Activated CD8-positive, alpha-beta memory T cell treated with anti-CD3 and anti-CD28 coated beads for 48 hours (primary cell): ENCODE data around the gene OGT.
"Not testable (repeated sequence)": the region's sequence is repeated elsewhere in the genome, so short reads cannot be mapped to it uniquely, and the experiment has no call there.

Experiments
- DNase-seq, 3 experiments: peaks; one replicate each; pipeline ENCODE4 v3.0.0-alpha.2; 2020; ENCODE audit warnings: low read depth in 2 of 3, low spot score in 2 of 3

Gene OGT

DNA sequence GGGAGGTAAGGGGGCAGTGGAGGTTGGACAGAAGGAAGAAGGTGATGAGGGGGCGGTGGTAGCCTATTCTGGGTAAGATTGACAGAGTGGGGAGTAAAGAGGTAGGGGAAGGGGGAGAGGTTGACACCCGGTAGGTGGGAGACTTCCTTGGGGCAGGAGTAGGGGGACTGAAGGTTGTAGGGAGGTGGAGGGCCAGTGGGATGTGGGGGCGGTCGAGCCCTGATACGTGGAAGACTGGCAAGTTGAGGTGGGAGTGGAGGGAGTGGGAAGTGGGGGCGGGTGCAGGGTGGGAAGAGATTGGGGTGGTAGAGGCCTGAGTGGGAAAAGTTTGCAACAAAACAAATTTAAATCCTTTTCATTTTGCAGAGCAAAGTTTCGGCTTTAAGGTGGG is 47.1 kb downstream of the OGT start:
- no peak for DNase-seq

DNA sequence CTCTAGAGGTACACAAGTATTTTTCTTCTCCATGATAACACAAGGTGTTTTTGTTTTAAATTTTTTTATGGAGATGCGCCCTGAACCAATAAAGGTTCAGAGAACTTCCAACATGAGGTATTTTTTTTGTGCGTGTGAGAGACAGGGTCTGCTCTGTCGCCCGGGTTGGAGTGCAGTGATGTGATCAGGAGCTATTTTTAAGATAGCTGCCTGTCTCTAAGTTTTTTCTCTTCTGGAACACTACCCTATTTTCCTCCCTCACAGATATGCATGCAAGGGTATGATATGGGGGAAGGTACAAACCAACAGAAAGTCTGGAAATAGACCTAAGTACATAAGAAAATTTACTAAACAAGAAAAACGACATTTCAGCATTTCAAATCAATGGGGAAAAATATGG is 48.3 kb downstream of the OGT start:
- DNase-seq, result no peak

DNA sequence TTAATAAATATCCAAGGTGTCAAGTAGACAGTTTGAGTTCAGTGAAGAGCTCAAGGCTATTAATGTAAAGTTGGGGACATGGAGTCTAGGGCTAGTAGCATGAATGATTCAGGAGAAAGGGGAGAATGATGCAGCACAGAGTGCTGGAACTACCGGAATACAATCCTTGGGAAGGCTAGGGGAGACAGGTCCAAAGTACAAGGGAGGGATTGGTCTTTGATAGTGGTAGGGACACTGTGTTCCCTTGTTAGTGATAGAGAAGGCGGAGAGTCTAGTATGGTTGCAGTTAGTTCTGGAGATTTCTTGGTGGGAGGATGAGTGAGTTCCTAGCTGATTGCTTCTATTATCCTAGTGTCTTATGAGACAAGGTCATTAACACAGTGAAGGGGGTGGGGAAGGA is 54.0 kb downstream of the OGT start:
- DNase-seq, result no peak

DNA sequence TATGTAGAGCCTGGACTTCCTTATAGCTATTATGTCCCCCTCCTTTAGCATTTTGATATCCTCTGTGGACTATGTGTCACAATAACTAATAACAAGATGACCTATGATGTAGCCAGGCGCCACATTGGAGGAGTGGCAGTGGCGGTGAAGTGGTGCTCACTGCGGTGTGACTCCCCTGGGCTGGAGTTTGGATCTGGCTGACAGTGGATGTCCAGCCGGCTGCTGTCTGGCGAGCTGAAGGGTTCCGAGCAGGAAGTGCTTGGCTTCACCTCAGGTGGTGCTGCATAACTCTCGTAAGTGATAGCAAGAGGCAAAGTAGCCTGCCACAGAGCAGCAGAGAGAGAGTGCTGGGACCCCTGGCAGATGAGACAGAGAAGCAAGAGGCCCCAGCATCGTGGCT is 60.3 kb downstream of the OGT start:
- DNase-seq, result not testable (repeated sequence)

DNA sequence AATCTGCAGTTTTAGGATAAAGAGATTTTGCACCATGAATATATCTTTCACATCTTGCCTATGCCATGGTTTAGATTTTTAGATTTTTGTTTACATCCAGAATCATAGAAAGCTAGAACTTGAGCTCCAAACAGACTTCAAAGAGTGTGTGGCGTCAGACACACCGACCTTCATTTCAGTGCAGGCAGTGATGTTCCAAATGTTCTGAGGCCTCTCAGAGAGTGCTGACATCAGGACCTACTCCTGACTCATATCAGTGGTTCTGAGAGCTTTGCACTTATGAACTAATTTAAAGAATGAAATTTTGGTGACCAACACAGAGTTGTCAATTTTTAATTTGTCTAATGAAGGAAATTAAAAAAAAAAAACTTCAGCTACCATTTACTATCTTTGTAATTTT is 67.1 kb downstream of the OGT start:
- DNase-seq, result no peak

DNA sequence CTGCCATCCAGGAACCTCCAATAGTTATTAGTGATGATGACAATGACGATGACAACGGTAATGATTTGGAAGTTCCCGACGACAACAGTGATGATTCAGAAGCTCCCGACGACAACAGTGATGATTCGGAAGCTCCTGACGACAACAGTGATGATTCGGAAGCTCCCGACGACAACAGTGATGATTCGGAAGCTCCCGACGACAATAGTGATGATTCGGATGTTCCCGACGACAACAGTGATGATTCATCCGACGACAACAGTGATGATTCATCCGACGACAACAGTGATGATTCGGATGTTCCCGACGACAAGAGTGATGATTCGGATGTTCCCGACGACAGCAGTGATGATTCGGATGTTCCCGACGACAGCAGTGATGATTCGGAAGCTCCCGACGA is 70.7 kb downstream of the OGT start:
- DNase-seq, result no peak

DNA sequence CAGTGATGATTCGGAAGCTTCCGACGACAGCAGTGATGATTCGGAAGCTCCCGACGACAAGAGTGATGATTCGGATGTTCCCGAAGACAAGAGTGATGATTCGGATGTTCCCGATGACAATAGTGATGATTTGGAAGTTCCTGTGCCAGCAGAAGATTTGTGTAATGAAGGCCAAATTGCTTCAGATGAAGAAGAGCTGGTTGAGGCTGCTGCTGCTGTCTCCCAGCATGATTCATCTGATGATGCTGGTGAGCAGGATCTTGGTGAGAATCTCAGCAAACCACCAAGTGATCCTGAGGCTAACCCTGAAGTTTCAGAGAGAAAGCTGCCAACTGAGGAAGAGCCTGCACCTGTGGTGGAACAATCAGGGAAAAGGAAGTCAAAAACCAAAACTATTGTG is 71.2 kb downstream of the OGT start:
- DNase-seq, result no peak

DNA sequence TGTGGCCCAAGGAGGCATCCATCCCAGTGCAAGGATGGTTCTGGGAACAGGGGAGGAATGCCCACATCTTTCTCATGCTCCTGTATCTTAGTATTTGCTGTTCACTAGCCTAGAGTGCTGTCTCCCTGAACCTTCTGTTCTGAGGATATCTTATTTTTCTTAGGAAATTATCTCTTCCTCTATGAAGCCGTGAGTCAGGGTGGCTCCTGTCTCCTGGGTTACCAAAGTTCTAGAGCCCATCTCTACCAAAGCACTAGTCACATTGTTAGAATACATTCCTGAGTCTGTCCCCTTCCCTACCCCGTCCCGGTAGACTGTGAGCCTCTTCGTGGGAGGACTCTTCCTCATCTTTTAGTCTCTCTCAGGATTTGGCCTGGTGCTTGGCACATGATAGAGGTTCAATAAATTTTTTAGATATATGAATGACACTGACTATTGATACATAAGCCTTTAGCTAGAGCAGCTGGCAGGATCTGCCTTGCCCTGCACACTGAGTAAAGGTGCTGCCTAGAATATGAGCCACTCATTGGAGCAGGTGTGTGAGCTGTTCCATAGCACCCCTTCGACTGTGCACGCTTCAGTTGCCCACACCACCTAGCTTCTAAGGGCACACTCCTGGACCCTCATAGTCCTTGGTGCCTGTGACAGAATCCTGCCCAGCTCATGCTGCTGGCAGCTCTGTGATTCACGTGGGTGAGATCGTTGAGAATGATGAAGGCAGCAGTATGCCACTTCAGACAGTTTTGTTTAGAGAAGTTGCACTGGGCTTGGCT is 72.1 kb downstream of the OGT start:
- DNase-seq, result no peak

DNA sequence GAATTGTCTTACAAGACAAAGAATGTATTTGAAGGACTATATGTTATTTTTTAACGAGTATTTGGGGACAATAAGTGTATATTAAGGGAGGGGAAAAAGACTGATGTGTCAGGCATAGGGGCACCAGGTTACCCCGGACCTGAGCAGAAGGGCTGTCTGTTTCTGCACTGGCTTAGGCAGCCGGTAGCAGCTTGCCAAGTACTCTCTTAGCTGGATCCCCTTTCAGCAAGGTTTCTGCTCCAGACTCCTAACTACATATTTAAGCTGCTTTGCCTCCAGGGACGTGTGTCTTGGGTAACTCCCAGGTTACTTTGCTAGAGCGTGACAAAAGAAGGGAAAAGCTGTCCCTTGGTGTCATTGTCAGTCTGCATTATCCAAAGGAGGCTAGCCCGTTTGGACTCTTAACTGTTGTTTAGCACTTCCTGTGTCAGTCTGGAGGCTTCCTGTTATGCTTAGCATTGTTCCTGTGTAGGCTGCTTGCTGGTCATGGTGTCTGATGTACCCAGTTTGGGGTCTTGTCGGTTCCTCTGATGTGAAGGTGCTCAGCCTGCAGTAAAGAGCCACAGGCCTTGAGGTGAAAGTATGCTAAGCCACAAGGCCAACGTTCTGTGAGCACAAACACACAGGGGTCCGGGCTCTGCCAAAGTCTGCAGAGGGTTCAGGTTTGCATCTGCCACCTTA is 73.8 kb downstream of the OGT start:
- no peak for DNase-seq

DNA sequence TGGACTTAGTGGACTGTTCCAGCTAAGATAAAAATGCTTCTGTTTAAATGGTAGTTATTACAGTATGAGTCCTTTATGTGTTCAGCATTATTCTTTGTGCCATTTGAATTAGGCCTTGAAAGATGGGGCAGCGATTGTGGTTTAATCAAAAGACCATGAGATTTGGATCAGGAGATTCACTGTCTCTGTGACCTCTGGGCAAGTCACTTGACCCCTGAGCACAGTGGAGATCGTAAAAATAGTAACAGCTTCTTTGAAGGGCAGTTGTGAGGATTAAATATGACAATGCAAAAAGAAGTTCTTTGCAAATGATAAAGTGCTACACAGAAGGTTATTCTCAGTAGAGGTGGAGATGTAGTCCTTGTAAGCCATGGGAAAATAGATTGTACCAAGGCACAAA is 74.6 kb downstream of the OGT start:
- DNase-seq, result no peak

DNA sequence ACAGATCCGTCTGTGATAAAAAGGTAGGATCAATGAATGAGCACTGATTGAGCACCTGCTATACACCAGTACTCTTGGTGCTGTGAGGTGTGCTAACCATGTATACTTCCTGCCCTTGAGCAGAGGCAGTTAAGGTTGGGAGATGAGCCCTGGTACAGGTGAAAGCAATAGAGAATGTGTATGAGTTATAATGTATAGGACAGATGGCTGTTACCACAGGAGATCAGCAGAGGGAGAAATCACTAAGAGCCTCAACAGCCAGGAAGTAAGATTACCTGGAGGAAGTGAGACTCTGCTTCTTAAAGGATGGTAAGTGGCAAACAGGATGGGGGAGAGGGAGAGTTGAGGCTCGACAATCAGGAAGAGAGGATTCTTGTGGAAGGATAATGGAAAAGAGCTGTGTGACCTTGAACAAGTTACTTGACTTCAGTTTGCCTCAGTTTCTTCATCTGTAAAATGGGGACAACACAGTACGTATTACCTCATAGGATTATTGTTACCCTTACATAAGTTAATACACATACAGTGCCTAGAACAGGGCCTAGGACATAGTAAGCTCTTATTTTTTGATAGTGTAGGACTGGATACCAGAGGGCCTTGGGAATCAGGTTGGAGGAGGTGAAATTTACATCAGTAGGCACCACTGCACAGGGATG is 76.3 kb downstream of the OGT start:
- DNase-seq, result no peak

DNA sequence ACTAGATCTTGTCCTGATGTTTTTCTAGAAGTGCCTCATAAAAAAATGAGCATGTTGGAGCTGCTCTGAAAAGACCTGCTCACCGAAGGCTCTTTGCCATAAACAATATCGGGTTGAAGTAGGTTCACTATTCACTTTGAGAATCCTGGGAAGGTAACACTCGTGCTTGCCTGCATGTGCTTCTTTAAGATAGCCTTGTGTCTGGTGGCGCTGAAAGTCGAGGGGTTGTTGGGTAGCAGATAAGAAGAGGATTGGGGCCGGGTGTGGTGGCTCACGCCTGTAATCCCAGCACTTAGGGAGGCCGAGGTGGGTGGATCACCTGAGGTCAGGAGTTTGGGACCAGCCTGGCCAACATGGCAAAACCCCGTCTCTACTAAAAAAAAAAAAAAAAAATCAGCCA is 78.8 kb downstream of the OGT start:
- not testable (repeated sequence) for DNase-seq

DNA sequence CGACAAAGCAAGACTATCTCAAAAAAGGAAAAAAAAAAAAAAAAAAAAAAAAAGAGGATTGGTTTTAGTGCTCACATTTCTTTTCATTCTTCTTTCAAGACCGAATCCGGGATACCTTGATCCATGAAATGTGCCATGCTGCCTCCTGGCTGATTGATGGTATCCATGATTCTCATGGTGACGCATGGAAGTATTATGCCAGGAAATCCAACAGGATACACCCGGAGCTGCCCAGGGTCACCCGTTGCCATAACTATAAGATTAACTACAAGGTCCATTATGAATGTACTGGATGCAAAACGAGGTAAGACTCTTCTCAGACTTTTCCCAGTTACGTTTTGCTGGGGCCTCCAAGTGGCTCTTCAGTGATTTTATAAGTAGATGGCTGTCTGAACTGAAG is 79.4 kb downstream of the OGT start:
- DNase-seq, result no peak

DNA sequence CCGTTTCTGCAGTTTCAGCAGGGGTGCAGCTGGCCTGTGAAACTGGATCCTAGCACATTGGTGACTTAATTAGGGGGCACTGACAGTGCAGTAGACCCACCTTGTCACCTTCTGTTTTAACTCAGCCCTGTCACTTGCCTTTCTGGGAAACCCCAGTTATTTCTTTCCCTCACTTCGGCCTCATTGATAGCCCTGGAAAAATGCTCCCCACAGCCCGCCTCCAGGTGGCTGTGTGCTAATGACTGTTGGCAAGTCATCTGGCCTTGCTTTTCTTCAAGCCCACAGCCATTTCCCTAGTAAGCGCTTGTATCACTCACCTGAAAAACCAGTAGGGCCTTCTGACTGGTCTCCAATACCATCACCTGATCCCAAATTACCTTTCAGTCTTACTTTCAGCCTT is 82.2 kb downstream of the OGT start:
- no peak for DNase-seq

DNA sequence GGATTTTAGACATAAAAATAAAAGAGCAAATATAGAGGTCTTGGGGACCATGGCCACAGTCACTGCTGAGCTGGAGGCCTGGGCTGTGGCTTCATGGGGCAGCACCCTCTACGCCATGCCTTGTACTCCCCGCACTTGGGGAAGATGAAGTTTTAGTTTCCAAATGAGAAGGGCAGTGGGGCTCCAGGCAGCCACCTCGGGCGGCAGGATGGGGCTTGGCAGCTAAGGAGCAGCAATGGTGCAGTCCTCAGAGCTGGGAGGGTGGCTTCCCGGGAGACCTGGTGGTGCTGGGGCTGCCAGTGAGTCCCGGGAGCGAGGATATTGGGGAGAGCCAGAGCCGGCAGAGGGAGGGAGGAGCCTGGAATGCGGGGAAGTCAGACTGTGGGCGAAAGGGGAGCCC is 83.0 kb downstream of the OGT start:
- no peak for DNase-seq

DNA sequence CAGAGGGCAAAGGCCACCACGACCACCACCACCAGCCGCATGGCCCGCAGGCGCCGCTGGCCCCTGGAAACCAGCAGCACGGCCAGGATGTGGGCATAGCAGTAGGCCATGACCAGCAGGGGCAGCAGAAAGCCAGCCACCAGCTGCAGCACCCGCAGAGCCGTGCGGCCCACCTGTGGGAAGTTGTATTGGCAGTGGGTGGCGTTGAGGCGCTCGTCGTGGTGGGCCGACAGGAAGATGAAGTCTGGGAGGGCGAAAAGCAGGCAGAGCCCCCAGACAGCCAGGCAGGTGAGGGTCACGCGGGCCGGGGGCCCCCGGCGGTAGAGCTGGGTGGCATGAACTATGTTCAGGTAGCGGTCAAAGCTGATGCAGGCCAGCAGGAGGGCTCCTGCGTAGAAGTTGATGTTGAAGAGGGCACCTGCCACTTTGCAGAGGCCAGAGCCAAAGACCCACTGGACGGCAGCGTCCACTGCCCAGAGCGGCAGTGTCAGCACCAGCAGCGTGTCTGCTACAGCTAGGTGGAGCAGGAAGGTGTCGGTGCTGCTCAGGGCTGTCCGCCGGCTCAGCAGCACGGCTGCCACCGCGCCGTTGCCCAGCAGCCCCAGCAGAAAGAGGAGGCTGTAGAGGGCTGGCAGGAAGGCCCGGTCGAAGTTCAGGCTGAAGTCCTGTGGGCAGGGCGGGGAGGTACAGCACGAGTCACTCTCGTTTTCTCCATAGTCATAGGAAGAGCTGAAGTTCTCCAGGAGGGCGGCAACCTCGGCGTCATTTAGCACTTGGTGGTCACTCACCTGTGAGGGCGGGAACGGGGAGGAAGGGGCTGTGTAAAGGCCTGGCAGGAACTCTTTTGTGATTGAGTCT is 84.0 kb downstream of the OGT start:
- no peak for DNase-seq

DNA sequence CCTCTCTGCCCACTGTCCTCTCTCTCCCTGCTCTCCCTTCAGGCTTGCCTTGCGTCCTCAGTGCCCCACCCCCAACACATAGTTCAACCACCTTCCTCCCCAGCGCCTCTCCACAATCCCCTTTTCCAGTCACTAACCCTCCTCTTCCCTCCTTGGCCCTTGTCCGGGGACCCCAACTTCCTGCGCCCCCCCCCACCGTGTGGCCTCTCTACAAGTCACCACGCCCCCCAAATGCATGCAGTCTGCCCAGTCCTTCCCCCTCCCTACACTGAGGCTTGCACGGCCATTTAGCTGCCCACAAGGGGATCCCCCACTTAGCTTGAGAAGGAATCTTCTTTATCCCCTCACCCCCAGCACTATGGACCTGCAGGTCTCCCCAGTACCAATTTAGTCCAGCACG is 84.8 kb downstream of the OGT start:
- no peak for DNase-seq

DNA sequence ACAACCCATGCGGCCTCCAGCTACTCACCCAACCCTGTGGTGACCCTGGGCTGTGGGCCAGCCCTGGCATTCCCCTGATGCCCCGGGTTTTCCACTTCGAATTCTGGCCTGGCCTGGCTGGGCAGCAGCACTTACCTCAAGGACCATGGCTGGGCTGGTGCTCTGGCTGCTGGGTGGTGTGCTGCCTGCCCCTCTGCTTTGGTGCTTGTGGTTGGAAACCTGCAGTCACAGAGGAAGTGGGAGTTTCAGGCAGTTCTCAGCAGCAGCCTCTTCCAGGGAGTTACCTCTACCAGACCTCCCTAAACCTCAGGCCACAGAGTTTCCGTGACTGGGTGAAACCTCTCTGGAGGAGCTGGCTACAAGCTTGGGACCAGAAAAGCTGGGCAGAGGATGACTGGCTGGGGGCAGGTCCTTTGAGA is 85.4 kb downstream of the OGT start, which contains the start of gene CXCR3:
Gene CXCR3 (minus strand): TSS at position 209 of the 419 bp plus-strand sequence. CDS start 62 bp downstream, at position 147.
- peak; percentile 48 to 66 (median 55) for DNase-seq

DNA sequence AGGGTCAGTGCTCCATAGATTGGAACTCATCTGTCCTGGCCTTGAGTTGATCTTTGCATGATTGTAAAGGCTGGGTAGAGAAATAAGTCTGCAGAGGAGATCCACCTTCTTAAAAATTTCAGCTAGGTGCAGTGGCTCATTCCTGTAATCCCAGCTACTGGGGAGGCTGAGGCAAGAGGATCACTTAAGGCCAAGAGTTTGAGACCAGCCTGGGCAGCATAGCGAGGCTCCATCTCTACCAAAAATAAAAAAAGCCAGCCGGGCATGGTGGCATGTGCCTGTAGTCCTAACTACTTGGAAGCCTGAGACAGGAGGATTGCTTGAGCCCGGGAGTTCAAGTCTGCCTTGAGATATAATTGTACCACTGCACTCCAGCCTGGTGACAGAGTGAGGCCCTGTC is 85.9 kb downstream of the OGT start:
- DNase-seq, result no peak

DNA sequence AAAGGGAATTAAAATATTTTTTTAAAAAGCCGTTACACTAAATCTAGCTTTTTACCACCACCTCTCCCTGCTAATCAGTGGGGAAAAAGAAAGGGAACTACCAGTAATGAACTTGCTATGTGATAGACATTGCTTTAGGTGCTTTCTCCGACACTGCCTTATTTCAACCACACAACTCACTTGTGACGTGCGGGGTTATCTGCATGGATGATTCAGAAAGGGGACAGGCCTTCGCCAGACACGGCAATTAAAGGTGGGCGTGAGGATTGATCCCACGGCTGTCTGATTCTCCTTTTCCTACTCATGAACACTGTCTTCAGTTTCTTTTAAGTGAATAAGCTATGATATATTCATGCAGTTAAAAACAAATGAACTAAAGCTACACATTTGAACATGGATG is 86.3 kb downstream of the OGT start:
- DNase-seq, result peak in 2 of 3 experiments; percentile 17 to 48

DNA sequence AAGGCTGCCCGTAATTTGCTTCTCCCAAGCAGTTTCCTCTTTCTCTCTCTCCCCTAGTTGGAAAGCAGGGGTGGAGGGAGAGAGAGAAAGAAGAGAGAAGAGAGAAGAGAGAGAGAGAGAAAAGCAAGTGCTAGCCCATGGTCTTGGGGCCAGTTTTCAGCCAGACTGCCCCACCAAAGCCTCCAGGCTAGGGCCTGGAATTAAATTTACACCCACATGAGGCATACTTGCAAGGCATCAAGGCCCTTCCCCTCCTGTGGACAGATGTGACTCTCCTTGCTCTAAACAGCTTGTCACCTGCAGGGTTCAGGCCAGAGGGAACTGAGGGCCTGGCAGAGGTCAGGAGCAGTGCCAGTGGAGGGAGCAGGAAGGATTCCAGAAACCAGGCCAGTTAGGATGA is 87.1 kb downstream of the OGT start:
- DNase-seq, result no peak
